HG03378 (cell line): ENCODE results near the gene SNU13.
"Not testable (repeated sequence)": the region's sequence is repeated elsewhere in the genome, so short reads cannot be mapped to it uniquely, and the experiment has no call there.

ENCODE experiments used
- ATAC-seq: cut with Tn5 transposase; IDR thresholded peaks from one replicate; pipeline ENCODE4 v1.9.1; 2021; ENCODE audit warnings: mild to moderate bottlenecking, moderate library complexity; ENCODE audit not compliant: unreplicated experiment

SNU13 gene

GRCh38 chr22:41647771-41648170 is 40.9 kb downstream of the SNU13 start:
- no peak for ATAC-seq

GRCh38 chr22:41642331-41643110 is 46.1 kb downstream of the SNU13 start:
- no peak for ATAC-seq

GRCh38 chr22:41641854-41642253 is 46.8 kb downstream of the SNU13 start:
- no peak for ATAC-seq

- no peak for ATAC-seq
These were observed 49.9 kb downstream of the SNU13 start for GRCh38 chr22:41638748-41639147.

GRCh38 chr22:41638124-41638523 is 50.5 kb downstream of the SNU13 start:
- no peak for ATAC-seq

GRCh38 chr22:41637623-41638022 is 51.0 kb downstream of the SNU13 start:
- ATAC-seq, result not testable (repeated sequence)

GRCh38 chr22:41636467-41636866 is 52.2 kb downstream of the SNU13 start:
- no peak for ATAC-seq

- not testable (repeated sequence) for ATAC-seq
These were observed 54.1 kb downstream of the SNU13 start for GRCh38 chr22:41634610-41635009.

GRCh38 chr22:41631615-41632014 is 57.1 kb downstream of the SNU13 start:
- ATAC-seq, result not testable (repeated sequence)

- not testable (repeated sequence) for ATAC-seq
These were observed 57.6 kb downstream of the SNU13 start for GRCh38 chr22:41631115-41631514.

- no peak for ATAC-seq
These were observed 63.1 kb downstream of the SNU13 start for GRCh38 chr22:41625577-41625976.
